ENCODE measurements around the gene RCAN3.

- TF ChIP-seq ZFP3 (CRISPR knock-in tag; IDR thresholded peaks at IDR 0.05) (no peak), ARNTL (CRISPR knock-in tag; IDR thresholded peaks at IDR 0.05; ENCODE audit: borderline replicate concordance, low read depth) (no peak), CREB5 (CRISPR knock-in tag; IDR thresholded peaks at IDR 0.05; ENCODE audit: low read depth) (no peak), PATZ1 (CRISPR knock-in tag; IDR thresholded peaks at IDR 0.05; ENCODE audit: borderline replicate concordance) (no peak), RARB (CRISPR knock-in tag; IDR thresholded peaks at IDR 0.05) (no peak), ISL1 (CRISPR knock-in tag; IDR thresholded peaks at IDR 0.05) (no peak), TOX (CRISPR knock-in tag; IDR thresholded peaks at IDR 0.05; ENCODE audit: borderline replicate concordance) (no peak)
Observed at GRCh38 chr1:24502709-24503058, at the start of gene RCAN3.
